Umbilical cord (tissue), 2 donors: ENCODE measurements around the gene LIF. TPM values are rescaled to one million over a fixed set of nuclear protein-coding genes. Genes with fewer than 3 reads are reported as not detected.
"Not testable (repeated sequence)": the region's sequence is repeated elsewhere in the genome, so short reads cannot be mapped to it uniquely, and the experiment has no call there.

Experiments
- DNase-seq: peaks from one replicate; pipeline ENCODE4 v3.0.0-alpha.2; 2015; ENCODE audit warnings: low spot score
- total RNA-seq: library from RNA; depleted of rRNA; stranded (reverse); fragments of >200 nt; gene quantifications from one replicate; pipeline ENCODE4 v1.2.3, GENCODE V29; 2014; ENCODE audit warnings: low replicate concordance; ENCODE audit not compliant: insufficient read depth

LIF gene
- total RNA-seq, 1 donor from 2014 or later = 1.7 TPM

DNA sequence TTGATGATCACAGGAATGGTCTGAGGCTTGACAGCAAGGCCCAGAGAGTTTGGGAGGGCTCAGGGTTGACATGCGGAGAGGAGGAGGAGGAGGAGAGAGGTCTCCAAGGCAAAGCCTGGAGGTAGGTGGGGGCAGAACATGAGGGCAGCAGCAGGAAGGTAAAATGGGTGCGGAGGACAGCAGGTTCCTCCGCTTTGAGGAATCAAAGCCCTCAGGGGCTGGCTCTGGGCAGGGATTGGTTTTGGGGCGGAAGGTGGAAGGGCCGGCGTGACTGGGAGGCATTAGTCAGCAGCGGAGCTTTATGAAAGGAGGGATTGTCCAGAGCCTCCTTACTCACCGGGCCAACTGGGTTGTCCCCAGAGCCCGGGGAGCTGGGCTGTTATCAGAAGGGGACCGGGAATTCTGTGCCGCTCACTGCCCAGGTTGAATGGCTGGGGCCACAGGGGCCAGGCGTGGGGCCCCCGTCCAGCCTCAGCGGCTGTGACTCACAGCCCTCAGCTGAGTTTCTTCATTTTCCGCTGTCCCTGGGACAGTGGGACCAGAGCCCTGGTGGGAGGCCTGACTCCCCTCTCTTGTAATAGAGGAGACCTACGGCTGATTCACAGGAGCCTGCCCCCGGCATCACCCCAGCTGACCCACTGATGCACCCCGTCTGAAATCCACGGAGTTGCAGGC lies 36.2 kb downstream of the LIF start:
- peak; percentile 63 for DNase-seq

DNA sequence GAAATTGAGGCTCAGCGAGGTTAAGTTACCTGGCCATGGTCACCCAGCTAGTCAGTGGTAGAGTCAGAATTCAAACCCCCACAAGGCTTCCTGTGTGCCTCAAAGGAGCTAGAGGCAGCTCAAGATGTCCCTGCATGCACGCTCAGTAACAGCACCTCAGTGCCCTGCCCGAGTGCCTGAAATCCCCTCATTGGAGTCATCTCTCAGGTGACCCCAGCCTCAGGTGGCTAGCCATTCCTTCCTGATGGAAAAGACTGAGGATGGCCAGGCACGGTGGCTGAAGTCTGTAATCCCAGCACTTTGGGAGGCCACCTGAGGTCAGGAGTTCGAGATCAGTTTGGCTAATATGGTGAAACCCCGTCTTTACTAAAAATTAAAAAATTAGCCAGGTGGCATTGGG lies 36.9 kb downstream of the LIF start:
- no peak for DNase-seq

DNA sequence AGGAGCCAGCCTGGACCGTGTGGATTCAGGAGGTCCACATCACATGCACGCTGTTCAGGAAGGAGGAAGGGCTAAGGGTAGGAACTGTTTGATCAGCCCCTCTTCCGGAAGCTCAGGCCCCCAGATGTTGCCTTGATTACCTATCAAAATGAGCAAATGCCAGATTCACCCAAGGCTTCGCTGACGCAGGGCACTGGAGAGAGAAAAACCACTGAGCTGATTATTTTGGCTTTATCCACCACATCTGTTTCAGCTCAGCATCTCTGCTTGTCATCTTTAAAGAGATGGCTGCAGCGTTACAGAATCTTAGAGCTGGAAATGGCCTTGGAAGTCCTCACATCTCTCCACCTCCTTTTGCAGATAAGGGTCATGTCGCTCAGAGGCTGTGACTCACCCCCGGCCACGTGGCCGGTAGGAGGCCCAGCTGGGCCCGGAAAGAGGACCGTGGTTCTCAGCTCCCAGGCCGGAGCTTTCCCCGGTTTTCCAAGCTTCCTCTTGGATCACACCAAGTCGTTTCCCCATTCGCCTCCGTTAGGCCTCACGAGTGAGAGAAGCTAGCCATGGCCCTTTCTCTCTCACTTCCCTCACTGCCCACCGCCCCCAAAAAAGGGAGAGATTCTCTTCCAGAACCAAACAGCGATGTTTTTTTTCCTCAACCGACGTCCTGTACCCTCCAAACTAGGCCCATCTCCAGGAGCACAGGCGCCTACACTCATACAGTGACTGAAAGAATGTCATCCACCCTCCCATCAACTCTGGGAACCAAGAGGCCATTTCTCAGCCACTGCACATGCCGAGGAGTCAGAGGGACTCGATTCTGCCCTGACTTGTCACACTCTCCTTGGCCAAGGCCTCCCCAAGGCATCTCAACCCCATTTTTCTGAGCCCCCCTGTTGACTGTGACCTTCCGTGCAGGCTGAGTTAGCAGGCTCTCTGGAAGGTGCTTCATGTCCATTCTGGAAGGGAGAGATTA lies 37.6 kb downstream of the LIF start:
- DNase-seq = peak; percentile 98

DNA sequence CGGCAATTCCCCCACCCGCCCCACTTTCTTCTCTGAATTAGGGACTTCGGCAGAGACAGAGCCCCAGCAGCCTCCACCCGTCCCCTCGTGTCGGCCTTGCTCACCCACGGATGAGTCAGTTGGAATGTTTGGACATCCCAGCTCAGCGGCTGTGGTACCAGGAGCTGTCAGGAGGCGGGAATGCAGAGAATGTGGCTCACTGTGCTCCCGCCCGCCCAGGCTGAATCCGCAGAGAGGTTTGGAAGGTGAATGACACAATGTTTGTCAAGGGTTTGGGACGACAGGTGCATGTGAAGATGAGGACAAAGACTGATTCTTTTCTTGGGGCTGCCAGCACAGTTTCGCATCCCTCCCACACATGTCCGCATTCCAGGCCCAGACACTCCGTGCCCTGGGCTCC lies 39.6 kb downstream of the LIF start:
- peak; percentile 92 for DNase-seq

DNA sequence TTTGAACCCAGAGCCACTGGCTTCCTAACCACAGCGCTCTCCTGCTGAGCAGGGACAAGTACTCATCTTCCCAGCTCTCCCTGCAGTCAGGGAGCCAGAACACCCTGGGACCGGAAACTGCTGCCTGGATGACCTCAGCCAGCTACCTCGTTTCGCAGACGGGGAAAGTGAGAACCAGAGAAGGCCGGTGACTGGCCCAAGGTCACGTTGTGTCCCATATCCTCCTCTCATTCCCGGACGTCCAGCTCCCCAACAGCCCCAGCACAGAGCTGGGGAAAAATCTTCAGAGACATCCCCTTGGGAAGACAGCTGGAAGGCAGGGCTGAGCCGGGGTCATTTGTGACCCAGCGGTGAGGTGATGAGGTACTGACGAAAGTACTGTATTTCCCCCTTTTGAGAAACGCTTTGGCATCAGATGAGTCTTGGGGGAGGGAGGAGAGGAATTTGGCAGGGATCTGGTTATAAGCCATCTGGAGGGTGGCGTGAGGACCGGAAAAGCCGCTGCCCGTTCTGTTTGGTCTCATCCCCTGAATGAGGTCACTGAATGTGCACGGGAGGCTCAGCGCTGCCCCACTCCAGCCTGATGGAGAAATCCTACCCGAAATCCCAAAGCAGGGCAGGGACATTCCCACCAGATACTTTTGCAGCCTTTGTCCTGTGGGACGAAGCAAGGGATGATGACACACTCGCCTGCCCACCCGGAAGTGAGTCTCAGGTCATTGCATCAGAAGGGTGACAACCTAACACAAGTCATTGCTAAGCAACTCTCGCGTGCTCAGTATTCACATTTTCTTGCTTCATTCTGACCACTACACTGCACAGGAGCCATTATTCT lies 41.1 kb downstream of the LIF start:
- peak; percentile 80 for DNase-seq

DNA sequence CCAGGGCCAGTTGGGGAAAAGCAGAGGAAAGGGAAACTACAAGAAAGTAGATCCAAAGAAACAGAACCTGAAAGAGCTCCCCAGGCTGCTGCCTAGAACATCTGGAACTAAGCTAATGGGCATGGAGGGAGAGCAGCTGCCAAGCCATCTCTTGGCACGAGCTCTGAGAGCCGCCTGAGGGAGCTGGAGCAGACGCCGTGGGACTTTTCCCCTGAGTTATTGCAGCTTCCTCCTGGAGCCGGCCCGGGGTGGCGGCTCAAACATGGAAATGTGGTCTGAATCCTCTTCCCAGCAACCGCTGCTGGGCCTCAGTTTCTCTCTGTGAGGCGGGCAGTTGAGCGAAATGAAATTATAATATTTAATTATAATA lies 41.8 kb downstream of the LIF start:
- DNase-seq = peak; percentile 79

DNA sequence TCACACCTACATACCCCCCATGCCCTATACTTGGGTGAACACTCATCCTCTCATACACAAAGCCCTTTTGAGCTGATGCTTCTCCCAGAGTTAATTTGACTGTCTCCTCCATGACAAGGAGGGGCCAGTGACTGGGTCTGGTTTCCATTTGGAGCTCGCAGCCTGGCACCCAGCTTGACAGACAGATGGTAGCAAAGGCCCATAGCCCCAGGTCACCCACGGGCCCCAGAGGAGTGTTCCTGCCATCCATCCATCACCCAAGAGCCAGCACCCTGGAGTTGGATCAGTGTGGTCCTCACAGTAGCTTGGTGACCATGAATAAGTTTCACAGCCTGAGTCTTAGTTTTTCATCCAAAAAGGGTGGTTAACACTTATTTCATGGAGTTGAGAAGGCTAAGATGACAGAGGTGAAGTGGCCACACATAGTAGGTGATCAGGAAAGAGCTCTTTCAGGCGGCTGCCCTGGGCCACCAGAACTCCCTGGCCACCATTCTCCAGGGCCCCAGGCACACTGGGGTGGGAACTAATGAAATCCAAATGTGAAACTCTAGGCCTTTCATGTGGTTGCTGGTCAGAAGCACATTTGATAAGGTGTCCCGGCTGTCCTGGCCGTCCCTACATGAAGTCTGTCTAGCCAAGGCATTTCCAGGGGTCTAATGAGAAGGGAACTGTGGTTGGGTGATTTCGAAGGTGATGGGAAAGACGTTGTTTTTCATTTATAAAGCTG lies 42.4 kb downstream of the LIF start:
- no peak for DNase-seq

DNA sequence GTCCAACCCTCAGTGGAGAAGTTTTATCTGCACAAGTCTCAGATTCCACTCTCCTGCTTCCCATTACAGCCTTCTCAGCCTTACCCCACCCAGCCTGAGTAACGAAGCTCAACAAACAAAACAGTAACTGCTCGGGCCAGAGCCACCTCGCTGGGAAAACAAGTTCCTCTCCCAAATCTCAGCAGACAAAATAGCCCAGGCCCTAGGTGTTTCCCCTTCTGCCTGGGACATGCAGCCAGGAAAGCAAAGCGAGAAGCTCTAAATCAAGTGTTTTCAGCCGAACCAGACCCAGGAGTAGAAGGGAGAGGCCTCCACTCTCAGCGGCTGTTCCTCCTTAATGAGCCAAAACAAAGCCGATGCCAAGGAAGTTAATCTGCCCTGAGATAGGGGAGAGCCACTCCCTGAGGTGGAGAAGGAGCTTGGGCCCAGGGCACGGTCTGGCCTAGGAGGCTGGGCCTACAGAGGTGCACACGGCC lies 44.0 kb downstream of the LIF start:
- DNase-seq = peak; percentile 36

DNA sequence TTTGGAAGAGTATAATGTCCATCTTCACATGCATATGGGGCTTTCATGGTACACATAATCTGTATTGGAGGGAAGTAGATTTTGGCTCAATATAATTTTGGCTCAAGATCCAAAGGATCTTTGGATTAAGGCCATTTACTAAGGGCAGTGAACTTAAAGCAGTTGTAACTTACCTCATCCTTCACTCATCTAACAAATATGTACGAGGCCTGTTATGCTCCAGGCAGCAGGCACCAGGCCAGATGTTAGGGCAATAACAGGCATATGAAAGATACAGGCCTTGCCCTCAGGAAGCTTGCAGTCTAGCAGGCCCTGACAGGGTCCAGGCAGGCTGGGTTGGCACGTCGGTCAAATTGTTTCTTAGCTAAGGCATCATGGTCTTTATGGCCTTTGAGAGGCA lies 44.6 kb downstream of the LIF start:
- peak; percentile 86 for DNase-seq

DNA sequence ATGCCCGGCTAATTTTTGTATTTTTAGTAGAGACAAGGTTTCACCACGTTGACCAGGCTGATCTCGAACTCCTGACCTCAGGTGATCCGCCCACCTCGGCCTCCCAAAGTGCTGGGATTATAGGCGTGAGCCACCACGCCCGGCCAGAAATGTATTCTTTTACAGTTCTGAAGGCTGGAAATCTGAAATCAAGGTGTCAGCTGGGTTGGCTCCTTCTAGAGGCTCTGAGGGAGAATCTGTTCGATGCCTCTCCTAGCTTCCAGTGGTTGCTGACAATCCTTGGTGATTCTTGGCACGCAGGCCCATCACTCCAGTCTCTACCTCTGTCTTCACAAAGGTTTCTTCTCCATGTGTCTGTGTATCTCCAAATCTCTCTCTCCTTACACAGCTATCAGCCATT lies 45.7 kb downstream of the LIF start:
- DNase-seq = not testable (repeated sequence)

DNA sequence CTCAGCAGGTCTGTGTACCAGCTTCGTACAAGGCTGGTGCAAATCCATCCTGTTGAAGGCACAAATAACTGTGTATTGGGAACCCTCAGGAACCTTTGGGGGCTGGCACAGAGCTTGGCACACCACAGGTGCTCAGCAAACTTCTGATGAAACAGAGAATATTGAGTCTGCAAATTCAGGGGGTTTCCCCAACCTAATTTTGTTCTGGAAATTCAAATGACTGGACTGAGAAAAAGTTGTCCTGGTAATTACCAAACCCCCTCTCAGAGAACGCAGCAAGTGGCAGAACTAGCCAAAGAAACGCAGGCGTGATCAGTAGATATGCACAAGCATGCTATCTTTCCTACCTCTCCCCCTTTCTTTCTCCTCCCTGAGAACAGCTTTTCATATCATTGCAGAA lies 47.6 kb downstream of the LIF start:
- DNase-seq = no peak

DNA sequence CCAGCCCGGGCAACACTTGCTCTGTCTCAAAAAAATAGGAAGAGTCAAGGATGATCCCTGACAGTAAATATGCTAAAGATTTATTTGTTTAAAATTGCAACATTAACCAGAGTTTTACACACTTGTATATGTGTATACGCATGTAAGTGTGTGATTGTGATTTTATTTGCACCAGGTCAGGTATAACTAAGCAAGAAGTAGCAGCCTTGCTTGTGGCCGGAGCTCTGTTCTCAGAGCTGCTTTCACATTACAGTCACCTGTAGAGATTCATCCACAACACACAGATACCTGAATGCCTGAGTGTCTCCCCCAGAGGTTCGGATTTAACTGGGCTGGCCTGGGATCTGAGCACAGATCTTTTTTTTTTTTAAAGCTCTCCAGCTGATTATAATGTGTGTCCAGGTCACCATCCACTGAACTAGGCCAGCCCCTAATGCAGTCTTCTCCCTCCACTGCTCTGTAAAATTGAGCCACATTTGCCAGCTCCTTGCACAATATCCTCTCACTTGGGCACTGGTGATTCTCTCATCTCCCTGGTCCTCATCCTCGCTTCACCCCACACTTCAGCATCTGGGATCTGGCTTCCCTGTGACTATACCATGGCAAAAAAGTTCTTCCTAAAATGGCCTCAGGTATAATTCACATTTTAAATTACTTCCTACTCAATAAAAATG lies 48.3 kb downstream of the LIF start:
- DNase-seq = no peak

DNA sequence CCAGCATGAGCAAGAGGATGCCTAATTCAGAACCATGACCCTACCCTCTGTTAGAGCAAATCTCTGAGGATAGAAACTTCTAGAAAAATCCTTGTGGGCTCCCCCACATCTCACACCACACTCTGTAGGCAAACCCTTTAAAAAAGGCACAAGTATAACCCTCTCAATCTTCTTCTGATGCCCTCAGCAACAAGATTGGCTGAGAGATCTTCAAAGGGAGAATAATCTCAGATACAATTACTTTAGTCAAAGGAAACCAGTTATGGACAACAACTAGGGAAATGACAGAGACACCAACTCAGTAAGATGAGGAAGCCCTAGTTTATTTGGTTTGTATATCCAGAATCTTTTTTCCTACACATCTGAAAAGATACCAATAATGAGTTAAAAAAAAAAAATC lies 49.2 kb downstream of the LIF start:
- no peak for DNase-seq

DNA sequence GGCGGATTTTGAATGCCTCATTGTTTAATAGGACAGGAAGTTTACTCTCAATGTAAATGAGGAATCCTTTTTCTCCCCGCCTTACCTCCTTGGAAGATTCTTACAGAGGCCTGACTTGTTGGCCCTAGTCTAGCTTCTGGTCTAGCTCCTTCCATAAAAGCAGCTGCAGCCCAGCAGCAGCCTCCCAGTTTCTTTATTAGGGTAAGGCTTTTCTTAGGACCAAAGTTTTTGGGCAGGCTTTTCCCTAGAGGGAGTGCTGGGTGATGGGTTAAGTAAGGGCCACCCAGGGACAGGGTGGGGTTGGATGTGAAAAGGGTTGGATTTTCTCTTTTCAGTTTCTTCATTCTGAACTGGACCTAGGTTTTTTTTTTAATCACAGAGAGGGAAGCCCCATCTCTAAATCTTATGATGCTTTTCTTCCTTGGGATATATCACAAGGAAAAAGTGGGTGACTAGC lies 49.7 kb downstream of the LIF start:
- DNase-seq = peak; percentile 44

DNA sequence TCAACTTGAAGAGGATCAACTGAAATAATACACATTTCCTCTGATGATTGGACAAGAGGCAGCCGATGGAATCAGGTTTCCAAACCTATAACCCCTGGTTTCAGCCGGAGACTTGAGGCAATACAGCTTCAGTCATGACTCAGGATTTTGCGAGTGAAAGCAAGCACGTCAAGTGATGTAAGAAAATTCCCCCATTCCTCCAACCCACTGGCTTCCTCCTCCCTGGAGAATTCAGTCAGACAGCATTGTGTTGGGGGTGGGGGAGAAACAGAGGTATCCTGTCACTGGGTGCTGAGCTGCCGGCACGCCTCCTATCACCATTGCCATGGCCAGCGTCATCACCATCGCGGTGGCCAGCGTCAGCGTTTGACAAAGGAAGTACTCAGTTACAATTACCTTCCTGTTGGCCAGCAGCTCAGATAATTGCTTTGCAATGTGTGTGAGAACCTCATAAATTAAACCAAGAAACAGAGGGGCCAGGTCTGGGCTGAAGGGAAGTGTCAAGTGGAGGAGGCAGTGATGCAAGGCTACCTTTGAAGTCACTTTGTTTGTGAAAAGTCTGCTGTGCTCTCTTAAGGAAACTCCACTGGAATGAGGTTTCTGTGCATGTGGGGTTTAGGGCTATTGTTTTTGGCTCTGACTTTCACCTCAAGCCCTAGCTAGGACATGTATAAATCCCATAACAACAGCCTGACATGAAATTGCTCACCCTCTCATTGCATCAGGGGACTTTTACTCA lies 50.2 kb downstream of the LIF start:
- DNase-seq = no peak

DNA sequence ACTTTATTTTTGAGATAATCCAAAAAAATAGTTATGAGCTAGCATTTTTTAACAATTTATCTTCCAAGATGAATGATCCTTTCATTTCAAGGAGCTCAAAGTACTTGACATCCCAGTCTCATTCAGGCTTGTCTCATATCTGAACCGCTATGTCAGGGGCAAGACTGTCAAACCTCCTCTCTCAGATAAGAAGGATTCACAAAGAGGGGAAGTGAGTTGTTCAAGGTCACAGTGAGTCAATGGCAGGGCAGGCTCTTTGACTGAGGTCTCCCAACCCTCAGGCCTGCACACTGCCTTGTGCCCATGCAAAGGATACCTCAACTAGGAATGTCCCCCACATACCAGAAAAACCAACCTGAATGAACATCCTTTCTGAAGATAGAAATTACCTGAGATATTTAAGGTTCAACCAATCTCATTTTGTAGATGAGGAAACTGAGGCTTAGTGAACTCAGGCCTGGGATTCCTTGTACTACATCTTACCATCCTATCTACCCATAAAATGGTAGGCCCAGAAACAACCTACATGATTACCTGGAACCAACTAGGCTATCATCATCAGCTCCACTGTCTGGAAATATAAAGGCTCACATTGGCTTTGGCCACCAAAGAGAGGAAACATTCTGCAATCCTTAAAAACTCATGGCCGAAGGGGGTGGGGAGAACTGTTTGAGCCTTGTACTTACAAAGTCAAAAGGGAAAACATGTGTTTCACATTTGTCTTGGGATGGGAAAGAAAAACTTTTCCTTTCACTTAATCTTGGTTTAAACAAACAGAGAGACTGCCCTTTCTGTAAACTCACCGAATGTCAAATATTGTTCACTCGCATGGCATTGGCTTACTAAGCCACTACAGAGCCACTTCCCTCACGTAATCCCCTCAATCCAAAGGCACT lies 51.1 kb downstream of the LIF start:
- peak; percentile 92 for DNase-seq

DNA sequence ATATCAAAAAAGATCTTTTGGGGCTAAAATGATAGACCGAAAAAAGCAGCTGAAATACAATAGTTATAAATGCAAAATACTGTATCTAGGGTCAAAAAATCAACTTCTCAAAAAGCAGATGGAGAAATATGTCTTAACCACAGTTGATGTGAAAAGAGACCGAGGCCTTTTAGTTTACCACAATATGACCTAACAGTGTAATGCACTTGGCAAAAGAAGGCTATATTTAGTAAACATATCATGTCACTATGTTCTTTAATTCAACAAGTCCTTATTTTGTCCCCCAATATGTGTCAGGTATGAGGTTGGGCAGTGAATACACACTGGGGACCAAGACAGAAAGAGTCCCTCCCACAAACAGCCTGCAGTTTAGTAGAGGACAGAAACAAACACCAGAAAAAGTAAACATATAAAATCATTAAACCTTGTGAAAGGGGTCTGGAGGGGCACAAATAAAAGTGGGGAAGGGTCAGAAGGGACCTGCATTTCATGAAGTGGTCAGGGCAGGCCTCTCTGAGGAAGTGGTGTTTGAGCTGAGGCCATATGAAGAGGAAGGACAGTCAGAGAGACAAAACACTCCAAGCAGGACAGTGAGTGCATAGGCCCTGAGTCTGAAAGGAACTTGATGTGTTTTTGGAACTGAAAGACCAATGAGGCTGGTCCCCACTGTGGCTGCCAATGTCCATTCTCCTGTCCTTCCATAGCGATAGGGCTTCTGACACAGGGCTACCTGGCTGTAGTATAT lies 53.4 kb downstream of the LIF start:
- DNase-seq = no peak

DNA sequence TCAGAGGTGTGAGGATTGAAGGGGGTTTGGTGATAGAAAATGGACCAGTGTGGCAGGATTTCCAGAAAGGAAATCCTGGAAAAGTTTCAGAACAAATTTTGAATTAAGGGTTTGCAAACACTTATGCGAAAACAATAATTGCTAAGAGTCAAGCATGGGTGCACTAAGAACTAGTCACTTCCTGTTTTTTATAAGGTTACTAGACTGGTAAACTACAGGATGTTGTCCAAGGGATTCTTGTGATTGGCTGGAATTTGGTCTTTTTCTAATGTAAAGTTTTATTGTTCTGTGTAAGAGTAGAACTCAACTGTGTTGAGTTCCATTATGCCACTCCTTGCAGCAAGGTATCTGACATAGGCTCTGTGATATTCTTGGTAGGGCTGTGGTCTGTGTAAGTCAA lies 54.1 kb downstream of the LIF start:
- no peak for DNase-seq
